GM12864 (cell line): ENCODE data around the gene HUNK.

Source experiments
- DNase-seq: peaks from one replicate; pipeline ENCODE4 v3.0.0-alpha.2; 2011; ENCODE audit warnings: low read depth
- H3K4me3 ChIP-seq: 2 replicates; pipeline ENCODE4 v1.5.1; 2011; ENCODE audit warnings: mild to moderate bottlenecking, low read depth, low read length, control low read depth
- TF ChIP-seq, protein P1 (sequence below): IDR thresholded peaks from 2 replicates; pipeline ENCODE4 v1.5.1; 2011; ENCODE audit warnings: low read depth, mild to moderate bottlenecking, moderate library complexity, low read length, control low read depth, inconsistent platforms; ENCODE audit errors: missing control alignments

HUNK gene

DNA sequence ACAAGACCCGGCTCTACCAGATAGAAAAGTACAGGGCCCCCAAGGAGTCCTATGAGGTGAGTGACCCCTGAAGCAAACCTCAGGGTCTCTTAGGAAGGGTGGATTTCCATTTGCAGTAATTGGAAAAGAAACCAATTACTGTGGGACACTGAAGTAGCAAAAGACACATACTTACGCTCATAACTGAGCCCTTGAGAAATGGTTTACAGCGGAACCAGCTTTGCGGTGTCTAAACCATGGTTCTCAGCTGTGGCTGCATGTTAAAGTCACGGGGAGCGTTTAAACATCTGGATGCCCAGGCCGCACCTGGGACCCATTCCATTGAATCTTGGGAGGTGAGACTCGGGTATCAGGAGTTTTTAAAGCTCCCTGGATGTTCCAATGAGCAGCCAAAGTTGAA, 110.7 kb downstream of the HUNK start:
- TF ChIP-seq, protein P1, sequence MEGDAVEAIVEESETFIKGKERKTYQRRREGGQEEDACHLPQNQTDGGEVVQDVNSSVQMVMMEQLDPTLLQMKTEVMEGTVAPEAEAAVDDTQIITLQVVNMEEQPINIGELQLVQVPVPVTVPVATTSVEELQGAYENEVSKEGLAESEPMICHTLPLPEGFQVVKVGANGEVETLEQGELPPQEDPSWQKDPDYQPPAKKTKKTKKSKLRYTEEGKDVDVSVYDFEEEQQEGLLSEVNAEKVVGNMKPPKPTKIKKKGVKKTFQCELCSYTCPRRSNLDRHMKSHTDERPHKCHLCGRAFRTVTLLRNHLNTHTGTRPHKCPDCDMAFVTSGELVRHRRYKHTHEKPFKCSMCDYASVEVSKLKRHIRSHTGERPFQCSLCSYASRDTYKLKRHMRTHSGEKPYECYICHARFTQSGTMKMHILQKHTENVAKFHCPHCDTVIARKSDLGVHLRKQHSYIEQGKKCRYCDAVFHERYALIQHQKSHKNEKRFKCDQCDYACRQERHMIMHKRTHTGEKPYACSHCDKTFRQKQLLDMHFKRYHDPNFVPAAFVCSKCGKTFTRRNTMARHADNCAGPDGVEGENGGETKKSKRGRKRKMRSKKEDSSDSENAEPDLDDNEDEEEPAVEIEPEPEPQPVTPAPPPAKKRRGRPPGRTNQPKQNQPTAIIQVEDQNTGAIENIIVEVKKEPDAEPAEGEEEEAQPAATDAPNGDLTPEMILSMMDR, result no peak
- no peak for DNase-seq
- no peak overlapping the region for H3K4me3 ChIP-seq

DNA sequence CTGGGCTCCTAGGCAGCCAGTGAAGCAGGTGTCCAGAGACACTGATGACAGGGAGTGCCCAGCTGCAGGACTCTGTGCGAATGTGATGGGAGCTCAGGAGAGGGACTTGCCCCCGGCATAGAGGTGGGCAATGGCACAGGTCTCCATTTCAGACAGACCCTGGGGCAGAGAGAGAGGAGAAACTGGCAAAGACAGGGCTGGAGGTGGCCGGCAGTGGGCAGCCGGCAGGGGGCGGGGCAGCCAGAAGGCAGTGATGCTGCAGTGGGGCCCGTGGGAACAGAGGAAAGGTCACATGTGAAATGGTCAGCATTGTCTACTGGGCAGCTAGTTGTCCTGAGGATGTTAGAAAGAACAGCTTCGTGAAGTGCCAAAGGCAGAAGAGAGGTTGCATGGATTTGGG, 112.6 kb downstream of the HUNK start:
- TF ChIP-seq, protein P1, result no peak
- no peak overlapping the region for H3K4me3 ChIP-seq
- no peak for DNase-seq

DNA sequence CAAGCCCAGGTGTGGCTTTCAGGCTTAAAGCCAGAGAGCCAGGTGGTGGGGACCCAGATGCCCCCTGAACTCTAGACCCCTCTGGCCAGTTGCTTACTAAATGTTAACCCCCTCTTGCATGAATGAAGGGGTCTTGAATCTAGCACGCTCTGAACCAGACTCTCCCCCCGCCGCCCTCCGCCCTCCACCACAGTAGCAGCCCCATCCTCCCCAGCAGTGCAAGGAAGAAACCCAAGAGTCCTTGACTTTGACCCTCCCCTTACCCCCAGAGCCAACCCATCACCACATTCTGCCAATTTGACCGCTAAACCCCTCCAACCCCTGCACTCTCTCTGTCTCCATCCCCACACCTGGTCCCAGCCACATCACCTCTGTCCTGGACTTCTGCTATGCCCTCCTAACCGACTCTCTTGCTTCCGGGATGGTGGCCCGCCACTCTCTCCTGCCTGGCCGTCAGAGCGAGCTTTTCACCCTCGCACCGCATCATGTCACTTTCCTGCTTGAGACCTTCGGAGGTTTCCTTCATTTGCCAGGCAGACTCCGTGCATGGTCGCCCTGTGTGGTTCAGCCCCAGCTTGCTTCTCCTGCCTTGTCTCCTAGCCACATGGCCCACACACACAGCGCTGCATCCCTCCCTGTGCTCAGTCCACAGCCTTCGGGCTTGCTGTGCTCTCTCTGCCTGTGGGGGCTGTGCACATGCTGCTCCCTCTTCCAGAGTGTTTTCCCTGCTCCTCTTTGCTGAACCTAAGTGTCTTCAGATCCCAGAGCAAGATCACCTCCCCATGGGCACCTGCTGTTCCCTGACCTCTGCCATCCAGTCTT, 113.4 kb downstream of the HUNK start:
- TF ChIP-seq, protein P1, result no peak
- H3K4me3 ChIP-seq, result no peak overlapping the region
- DNase-seq, result no peak

DNA sequence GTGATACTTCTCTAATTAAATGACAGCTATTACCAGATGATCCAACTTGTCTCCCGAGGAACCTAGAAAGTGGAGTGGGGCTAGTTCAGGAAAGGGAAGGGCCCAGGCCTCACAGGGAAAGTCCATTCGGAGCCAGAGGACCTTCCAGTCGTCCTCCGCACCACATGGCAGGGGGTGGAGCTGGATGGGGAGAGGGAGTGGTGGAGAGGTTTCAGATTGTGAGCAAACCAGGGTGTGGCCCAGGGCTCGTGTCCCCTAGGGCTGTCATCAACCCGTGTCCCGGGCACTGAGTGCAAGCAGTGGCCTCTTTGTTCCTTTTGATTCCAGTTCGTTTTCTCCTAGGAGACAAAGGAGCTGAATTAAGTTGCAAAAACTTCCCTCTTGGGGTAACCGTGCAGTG, 114.9 kb downstream of the HUNK start:
- no peak for DNase-seq
- H3K4me3 ChIP-seq, result no peak overlapping the region
- TF ChIP-seq, protein P1, result no peak

DNA sequence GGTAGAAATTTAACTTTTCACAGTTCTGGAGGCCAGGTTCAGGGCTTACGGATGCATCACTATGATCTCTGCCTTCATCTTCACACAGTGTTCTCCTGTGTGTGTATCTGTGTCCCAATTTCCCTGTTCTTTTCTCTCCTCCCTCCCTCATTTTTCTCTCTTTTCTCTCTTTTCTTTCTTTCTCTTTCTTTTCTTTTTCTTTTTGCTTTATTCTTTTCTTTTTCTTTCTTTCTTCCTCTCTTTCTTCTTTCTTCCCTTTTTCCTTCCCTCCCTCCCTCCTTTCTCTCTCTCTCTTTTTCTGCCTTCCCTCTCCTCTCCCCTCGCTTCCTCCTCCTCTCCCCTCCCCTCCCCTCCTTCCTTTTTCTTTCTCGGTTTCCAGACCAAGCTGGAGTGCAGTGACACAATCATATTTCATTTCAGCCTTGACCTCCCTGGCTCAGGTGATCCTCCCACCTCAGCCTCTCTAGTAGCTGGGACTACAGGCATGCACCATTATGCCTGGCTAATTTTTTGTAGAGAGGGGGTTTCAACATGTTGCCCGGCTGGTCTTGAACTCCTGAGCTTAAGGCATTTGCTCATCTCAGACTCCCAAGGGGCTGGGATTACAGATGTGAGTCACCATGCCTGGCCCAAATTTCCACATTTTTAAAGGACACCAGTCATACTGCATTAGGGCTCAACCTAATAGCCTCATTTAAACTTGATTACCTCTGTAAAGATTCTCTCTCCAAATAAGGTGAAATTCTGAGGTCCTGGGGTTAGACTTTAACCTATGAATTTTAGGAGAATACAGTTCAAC, 115.9 kb downstream of the HUNK start:
- TF ChIP-seq, protein P1, result no peak
- no peak overlapping the region for H3K4me3 ChIP-seq
- no peak for DNase-seq

DNA sequence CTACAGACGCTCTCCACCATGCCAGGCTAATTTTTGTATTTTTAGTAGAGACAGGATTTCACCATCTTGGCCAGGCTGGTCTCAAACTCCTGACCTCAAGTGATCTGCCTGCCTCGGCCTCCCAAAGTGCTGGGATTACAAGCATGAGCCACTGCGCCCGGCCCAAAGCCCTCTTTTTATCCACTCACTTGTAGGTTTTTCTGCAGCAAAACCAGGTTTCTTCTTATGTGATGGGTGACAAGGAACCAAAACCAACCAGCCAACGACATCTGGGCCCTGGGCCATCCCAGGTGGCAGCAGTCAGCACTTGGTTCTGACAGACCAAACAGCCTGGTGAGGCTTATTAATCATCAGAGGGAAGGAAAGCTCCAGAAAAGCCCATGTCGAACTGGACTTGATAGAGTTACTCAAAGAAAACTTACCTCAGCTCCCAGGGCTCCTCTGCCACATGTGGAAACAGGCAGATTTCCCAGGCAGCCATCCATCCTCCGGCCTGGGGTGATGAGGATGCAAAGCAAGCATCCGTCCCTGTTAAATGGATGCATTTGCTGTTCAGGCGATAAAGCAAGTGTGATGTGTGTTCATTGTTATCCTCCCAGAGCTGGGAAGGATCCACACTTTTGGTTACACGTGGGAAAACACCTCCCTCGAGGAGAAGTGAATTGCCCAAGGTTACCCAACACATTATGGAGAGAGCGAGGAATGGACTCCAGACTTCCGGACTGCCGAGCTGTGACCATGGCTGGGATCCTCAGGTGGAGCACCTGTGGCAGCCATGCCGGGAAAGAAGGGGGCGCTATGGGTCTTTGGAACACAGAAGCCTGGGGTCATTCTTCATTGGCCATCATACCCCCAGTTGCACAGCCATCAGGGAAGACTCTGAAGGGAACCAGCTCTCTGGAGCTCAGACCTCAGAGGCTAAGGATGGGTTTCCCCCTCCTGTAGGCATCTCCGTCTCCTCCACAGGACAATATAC, 118.8 kb downstream of the HUNK start:
- no peak for DNase-seq

More for the DNA sequence above, 118.8 kb downstream of the HUNK start:
- TF ChIP-seq, protein P1, result no peak
- no peak overlapping the region for H3K4me3 ChIP-seq
